Measurements from ENCODE around the gene ANKRD44.
"Not testable (repeated sequence)": the region's sequence is repeated elsewhere in the genome, so short reads cannot be mapped to it uniquely, and the experiment has no call there.

ANKRD44 gene

DNA sequence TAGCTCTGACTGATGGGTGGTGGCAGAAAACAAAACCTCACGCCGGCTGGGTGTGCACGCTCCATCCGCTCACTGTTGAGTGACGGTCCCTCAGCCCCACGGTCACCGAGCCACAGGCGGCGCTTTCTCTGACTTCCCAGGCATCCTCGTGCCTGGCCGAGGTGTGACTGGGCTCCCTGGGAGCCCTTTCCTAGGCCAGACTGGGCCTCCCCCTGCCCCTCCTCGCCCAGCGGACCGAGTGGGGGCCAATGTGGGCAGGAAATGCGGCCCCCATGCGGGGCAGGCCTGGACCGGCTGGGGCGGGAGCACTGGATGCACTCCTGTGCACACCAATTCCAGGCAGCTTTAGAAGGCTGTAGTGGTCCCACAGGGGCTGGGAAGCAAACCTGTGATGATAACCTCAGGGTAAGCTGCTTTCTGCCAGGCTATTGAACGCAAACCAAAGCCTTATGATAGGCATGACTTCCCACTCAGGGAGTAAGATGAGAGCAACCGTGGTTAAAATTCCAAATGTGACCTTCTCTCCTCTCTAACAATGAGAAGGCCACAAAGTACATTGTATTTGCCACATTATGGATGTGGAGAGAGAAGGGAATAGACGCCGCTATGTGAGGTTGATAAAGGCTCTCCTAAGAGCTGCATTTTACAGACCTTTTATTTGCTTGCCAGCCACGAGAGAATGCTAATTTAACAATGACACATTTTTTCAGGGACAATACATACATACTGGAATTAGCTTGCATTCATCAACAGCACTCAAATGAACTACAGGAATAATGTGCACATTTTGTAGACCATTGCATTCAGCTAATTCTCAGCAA lies 300.2 kb downstream of the ANKRD44 start:
- DNase-seq, result no peak

GRCh38 chr2:197008741-197009341 lies 301.7 kb downstream of the ANKRD44 start:
- DNase-seq, result not testable (repeated sequence)

DNA sequence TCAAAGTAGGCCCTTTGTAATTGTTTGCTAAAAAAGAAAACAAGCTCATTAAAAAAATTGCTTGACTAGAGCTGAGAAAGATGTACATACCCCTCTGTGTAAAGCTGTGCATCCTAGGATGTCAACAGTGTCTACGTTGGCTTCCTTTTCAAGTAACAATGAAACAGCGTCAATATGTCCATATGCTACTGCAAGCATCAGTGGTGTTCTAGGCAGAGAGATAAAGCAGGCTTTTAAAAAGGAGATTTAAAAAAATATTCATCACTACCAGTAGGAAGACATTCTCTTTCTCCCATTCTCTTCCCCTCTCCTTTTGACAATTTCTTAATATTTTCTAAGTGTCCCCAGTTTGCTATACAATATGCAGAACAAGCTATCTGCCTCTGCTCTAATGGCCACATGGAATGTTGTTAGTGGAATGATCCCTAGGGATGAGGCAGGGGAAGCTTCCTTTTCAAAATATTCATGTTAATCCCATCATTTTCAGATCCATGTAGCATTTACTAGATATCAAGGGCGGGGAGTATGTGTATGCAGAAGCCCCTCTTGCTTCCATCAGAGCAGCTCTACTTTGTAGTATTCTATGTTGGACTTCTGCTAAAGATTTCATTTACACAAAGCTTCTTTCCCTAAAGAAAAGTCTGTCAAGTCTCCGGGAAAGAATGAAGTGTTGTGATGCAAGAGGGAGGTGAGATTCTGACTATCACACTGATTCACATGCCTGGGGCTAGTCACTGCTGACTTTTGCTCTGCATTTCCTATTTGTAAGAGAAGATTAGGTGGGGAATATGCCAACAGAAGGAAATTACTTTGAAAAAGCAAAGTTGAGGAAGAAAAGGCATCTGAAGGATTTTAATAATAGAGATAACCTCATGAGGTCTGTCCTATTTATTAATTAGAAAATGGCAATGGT lies 302.6 kb downstream of the ANKRD44 start:
- no peak for DNase-seq

DNA sequence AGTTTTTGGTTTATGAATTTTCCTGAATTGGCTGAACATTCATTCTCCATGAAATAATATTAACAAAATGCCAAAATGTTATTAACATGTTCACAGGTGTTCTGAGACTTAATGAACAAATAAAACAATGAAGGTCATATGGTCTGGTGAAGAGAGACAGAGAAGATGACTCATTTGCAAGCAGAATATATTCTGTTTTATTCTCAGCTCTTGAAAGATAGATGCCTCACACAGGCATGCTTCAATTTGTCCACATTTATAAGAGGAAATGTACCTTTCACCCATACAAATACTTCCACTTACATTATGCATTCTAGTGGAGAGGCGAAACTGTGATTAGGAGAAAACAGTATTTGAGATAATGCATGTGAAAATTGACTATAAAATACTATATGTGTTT lies 308.7 kb downstream of the ANKRD44 start:
- no peak for DNase-seq

DNA sequence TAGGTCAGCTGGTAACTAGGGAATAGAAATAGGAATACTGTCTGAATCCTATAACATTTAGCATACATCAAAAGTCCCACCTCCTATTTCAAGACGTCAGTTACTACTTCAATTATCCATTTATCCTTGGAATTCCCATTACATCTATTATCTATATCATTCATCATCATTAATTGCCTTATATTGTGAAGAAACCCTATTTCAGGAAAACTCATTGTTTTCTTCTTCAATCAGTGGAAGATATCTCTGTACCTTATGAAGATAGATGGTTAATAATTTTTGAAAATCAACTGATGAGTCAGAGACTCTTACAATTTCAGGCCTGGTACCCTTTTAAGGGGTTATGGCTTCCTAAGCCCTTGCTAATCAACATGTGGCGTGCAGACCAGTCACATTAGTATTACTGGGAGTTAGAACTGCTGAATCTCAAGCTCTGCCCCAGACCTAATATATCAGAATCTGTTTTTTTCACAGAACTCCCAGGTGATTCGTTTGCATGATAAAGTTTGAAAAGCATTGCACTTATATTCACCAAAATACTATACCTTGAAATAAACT lies 314.7 kb downstream of the ANKRD44 start:
- DNase-seq, result no peak

DNA sequence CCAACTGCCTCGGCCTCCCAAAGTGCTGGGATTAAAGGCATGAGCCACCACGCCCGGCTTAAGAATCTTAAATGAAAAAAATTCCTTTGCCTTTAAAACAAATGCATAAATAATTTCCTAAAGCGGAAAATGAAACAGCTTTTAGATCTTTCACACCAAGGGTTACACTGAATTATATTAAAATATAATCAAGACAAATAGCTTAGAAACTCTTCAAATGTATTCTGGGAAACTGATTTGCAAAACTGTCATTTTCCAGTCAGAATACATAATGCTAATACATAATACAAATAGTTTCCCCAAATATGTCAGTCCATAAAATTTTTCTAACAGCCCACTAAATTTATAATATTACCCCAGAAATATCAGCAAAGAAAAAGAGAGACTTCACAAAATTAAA lies 315.8 kb downstream of the ANKRD44 start:
- DNase-seq, result no peak

DNA sequence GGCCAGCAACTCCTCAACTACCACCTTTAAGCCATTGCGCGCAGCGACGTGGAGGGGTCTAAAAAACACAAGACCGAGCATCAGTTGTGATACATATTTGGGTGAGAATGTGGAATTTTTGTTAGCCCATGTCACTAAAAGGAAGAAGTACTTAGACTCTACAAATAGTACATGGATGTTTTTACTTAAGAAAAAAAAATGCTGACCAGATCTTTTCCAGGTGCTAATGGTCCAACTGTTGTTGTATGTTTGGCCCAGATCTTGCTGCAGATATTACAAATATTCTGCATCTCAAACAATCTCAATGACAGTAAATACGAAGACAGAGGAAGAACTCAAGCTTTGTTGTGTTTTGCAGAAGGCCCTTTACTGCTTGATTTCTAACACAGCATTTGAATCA lies 317.0 kb downstream of the ANKRD44 start:
- no peak for DNase-seq

DNA sequence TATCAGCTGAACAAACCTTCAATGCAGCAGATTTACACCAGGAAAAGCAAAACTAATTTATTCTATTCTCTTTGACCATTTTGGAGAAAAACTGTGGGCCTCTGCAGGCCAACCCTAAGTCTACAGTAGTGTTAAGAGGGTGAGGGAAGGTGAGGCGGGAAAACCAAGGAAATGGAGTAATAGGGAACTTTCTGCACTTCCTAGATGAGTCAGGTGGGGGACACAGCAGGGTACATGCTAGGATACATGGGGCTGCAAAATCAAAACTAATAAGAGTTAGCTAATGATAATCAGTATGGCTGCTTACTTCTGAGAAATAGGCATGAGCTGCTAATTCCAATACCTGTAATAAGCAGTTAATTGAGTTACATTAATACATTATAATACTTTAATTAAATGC lies 318.1 kb downstream of the ANKRD44 start:
- no peak for DNase-seq

DNA sequence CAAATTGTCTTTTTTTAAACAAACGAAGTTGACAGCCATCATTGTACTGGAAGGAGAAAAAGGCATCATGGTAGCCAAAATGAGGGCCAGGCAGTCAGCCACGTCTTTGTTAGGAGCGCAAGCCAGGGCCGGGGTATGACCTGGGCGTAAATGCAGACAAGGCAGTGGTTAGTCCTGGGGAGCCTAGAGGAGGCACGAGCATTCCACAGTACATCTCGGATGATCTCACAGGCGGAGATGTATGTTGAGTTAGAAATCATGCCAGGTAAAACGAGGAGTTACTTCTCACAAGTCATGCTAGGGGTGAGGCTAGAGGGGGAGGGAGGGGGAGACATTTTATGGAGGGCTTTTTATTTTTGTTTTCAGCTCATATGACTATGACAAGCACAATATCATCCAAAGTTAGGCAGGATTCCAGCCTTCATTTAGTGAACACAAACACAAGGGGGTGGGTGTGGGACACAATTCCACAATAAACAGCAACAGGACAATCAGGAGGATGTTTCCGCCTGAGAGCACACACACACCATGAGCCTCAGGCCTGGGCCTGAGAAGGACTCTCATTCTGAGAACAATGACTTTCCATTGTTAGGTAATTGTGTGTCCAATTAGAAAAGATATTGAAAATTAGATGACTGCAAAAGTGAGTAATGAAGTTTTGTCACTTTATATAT lies 319.7 kb downstream of the ANKRD44 start:
- no peak for DNase-seq

DNA sequence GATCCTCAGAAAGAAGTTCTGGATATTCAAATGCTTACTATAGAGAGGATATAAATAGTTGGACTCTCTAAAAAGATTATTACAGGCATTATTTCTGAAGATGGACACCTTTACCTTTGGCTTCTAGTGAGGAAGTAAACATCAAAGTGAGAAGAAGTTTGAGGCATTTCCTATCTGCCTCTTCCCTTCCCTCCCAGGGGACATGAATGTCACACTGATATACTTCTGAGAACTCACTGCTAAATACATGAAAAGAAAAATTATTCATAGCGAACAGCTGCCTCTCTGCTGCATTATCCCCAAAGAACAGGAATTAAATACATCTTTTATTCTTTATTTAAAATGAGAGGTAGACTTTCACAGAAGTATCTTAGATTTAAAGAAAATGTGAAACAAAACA lies 320.5 kb downstream of the ANKRD44 start:
- DNase-seq, result no peak

- no peak for DNase-seq
Observed at GRCh38 chr2:196989496-196989895, 321.1 kb downstream of the ANKRD44 start.

GRCh38 chr2:196988639-196989038 lies 321.9 kb downstream of the ANKRD44 start:
- no peak for DNase-seq

DNA sequence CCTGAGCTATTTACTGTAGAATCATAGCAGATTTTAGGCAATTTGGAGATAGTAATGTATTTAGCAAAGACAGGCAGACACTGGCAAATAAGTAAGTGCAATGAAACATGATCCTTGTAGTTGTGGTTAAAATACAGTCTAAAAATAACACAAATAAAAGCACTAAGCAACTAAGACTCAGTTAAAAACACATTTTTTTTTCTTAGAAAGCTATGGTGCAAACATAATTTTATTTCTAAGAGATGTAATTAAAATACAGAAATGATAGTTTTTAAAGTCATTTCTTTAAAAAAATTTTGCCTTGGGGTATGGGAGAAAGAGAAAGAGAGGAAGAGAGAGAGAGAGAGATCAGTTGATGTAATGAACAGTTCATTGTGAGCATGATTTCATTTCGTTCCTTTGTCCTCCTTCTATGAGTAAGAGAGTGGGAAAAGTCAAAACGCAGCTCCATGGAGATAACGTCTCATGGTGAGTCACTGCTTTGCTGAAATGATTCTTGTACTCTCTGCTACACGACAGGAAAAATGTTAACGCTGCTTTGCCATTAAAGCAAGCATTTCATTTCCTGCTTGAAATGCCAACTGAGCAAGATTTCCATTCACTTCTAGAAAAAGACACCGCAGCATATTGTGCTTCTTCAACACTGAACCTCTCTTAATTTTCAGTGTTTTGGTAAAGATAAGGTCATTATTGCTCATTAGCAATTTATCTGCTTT lies 322.8 kb downstream of the ANKRD44 start:
- DNase-seq, result peak; percentile 34

- no peak for DNase-seq
Observed at GRCh38 chr2:196987298-196987648, 323.3 kb downstream of the ANKRD44 start.

DNA sequence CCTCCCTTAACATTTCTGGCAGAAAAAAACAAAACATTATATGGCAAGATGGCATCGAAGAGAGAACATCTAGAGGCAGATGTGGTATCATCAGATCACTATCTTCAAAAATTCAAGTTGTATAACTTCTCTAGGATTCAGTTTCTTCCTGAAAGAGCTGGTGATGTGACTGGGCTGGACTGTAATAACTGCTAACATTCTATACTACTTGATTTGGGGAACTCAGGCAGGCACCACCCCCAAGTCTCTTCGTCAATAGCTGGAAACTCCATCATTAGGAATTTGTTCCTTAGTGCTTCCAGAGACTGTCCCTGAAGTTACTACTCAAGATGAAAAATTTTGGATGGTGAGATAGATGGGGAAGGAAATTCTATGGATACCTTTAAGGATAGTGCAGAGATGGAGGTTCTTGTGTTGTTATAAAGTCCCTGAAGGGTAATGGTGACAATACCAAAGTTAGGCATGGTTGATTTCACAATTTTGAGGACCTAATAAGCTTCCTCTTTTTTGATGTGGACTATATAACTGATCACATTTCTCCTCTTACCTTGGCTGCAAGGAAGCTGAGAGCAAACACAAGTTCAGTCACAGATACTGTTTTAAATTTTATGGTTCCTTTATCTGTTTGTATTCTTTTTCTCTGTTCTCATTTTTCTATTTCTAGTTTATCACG lies 324.9 kb downstream of the ANKRD44 start:
- no peak for DNase-seq

DNA sequence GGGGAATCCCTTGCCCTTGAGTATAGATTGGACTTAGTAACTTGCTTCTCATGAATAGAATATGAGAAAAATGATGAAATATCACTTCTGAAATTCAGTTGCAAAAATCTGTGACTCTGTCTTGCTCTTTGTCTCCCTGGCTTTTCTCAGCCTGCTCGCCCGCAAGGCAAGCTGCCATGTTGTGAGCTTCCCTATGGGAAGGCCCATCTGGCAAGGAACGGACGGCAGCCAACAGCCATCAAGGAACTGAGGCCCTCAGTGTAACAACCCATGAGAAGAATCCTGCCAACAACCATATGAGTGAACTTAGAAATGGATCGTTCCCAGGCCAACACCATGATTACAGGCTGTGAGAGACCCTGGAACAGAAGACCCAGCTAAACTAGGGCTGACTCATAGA lies 325.7 kb downstream of the ANKRD44 start:
- DNase-seq, result no peak

DNA sequence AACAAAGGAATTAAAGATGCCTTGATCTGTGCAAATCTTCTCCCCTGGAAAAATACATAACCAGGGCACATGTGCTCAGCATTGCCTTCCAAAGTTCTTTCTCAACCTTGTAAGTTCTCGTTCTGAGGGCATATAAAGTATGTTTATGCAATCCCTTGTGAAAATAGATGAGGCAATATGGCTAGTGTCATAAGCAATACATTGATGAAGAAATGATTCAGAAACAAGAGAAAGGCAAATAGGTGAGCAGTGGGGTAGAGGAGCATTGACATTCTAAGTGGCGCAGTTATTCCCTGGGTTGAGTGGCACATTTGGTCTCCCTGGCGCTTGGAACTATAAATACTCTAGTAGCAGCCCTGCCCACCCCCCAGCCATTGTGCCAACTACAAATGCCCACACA lies 326.6 kb downstream of the ANKRD44 start:
- DNase-seq, result no peak

DNA sequence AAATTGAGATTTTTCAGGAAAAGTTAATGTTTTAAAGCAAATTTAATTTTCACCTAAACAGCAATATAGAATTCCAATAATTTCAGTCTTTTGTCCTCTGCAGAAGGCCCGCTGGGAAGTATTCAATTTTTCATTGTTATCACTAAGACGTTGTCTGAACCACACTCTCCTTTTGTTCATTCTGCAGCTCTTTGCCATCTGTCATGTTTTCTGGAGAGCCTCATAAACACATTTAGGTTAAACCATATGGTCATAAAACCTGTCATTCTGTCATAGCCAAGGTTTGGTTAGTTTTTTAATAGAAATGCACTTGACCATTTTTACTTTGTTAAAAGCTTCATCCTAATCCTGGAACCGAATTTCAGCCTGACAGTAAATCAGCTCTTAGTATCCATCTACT lies 330.1 kb downstream of the ANKRD44 start:
- DNase-seq, result no peak

DNA sequence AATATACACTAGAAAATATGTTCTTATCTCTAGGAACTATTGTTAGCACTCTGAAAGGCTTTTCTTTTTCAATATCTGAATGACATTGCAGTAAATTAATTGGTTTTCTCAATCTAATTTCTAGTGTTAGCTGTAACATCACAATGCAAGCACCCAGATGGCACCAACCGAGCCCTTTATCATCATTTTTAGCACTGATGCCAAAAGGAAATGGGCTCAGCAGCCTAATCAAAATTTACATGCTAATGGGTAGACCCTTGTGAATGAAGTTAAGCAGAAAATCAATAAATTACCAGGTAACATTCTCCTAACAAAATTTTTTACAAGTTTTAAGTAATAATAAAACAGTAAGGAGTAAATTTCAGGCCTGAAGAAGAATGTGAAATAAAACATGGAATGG lies 330.6 kb downstream of the ANKRD44 start:
- no peak for DNase-seq

GRCh38 chr2:196977507-196977906 lies 333.1 kb downstream of the ANKRD44 start:
- DNase-seq, result no peak

- no peak for DNase-seq
Observed at GRCh38 chr2:196974970-196975369, 335.6 kb downstream of the ANKRD44 start.

Measured in NCI-H774 (cell line).